ENCODE results near the gene USP47.

GRCh38 chr11:11923828-11924227 lies 82.1 kb downstream of the USP47 start:
- TF ChIP-seq ARNTL (CRISPR knock-in tag; IDR thresholded peaks at IDR 0.05; ENCODE audit: borderline replicate concordance, low read depth) (no peak), ZFP30 (CRISPR knock-in tag; IDR thresholded peaks at IDR 0.05) (no peak), RARB (CRISPR knock-in tag; IDR thresholded peaks at IDR 0.05) (no peak), BACH2 (CRISPR knock-in tag; IDR thresholded peaks at IDR 0.05; ENCODE audit: borderline replicate concordance) (no peak), GLIS3 (CRISPR knock-in tag; IDR thresholded peaks at IDR 0.05) (no peak), TOX (CRISPR knock-in tag; IDR thresholded peaks at IDR 0.05; ENCODE audit: borderline replicate concordance) (no peak)
- TF ChIP-seq, protein P1, sequence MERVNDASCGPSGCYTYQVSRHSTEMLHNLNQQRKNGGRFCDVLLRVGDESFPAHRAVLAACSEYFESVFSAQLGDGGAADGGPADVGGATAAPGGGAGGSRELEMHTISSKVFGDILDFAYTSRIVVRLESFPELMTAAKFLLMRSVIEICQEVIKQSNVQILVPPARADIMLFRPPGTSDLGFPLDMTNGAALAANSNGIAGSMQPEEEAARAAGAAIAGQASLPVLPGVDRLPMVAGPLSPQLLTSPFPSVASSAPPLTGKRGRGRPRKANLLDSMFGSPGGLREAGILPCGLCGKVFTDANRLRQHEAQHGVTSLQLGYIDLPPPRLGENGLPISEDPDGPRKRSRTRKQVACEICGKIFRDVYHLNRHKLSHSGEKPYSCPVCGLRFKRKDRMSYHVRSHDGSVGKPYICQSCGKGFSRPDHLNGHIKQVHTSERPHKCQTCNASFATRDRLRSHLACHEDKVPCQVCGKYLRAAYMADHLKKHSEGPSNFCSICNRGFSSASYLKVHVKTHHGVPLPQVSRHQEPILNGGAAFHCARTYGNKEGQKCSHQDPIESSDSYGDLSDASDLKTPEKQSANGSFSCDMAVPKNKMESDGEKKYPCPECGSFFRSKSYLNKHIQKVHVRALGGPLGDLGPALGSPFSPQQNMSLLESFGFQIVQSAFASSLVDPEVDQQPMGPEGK (CRISPR knock-in tag; IDR thresholded peaks at IDR 0.05; ENCODE audit: borderline replicate concordance): no peak

Data from SK-N-SH treated with all-trans-retinoic acid at 6 μM for 48 hours (cell line).